ENCODE data around the gene ZNF768. TPM values are rescaled to one million over a fixed set of nuclear protein-coding genes. Genes with fewer than 3 reads are reported as not detected.

ZNF768 gene
- total RNA-seq, 1 donor from 2014 or later: 37.1 TPM

- H3K4me1 Mint-ChIP-seq (ENCODE audit: unreplicated experiment): peaks cover 16% of the 10 kb centered on the region
- peak overlapping the region; percentile 83 for H3K4me3 Mint-ChIP-seq (ENCODE audit: unreplicated experiment)
- no peaks in the 10 kb centered on the region for H3K27me3 Mint-ChIP-seq (ENCODE audit: unreplicated experiment)
- H3K36me3 Mint-ChIP-seq (ENCODE audit: unreplicated experiment): peaks cover 3% of the 10 kb centered on the region
- no peaks in the 10 kb centered on the region for H3K9me3 Mint-ChIP-seq (ENCODE audit: unreplicated experiment)
- peak overlapping the region; percentile 72 for H3K27ac Mint-ChIP-seq (ENCODE audit: unreplicated experiment)
- TF ChIP-seq CTCF (IDR thresholded peaks at IDR 0.05): no peak
- no peak for DNase-seq (ENCODE audit: extremely low spot score, unreplicated experiment)
These were observed 7.5 kb upstream of the ZNF768 start for GRCh38 chr16:30533748-30534367.

DNA sequence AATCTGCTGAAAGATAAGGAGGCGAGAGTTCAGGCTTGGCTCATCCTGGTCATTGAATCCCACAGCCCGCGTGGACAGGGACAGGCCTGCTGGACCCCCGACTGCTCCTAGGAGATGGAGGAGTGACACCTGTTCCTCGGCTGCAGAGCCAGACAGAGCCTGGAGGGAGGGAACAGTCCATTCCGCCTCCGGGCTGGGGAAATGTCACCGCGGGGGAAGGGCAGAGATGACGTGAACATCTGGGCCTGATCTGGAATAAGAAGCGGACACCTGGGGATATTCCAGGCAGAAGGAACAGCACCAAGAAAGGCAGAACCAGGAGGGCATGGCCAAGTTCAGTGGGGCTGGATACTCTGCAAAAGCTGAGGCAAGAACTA is 6.8 kb upstream of the ZNF768 start:
- TF ChIP-seq CTCF (IDR thresholded peaks at IDR 0.05): no peak
- no peaks in the 10 kb centered on the region for H3K9me3 Mint-ChIP-seq (ENCODE audit: unreplicated experiment)
- H3K36me3 Mint-ChIP-seq (ENCODE audit: unreplicated experiment): peaks cover 3% of the 10 kb centered on the region
- H3K4me1 Mint-ChIP-seq (ENCODE audit: unreplicated experiment): peaks cover 16% of the 10 kb centered on the region
- no peaks in the 10 kb centered on the region for H3K27me3 Mint-ChIP-seq (ENCODE audit: unreplicated experiment)
- peak overlapping the region; percentile 47 for H3K27ac Mint-ChIP-seq (ENCODE audit: unreplicated experiment)
- DNase-seq (ENCODE audit: extremely low spot score, unreplicated experiment): no peak
- peak overlapping the region; percentile 45 for H3K4me3 Mint-ChIP-seq (ENCODE audit: unreplicated experiment)

- no peaks in the 10 kb centered on the region for H3K9me3 Mint-ChIP-seq (ENCODE audit: unreplicated experiment)
- no peak for TF ChIP-seq CTCF (IDR thresholded peaks at IDR 0.05)
- H3K27me3 Mint-ChIP-seq (ENCODE audit: unreplicated experiment): no peaks in the 10 kb centered on the region
- peaks cover 22% of the 10 kb centered on the region for H3K4me1 Mint-ChIP-seq (ENCODE audit: unreplicated experiment)
- H3K36me3 Mint-ChIP-seq (ENCODE audit: unreplicated experiment): peaks cover 3% of the 10 kb centered on the region
- DNase-seq (ENCODE audit: extremely low spot score, unreplicated experiment): no peak
- H3K4me3 Mint-ChIP-seq (ENCODE audit: unreplicated experiment): peak overlapping the region; percentile 45
- peak overlapping the region; percentile 47 for H3K27ac Mint-ChIP-seq (ENCODE audit: unreplicated experiment)
These were observed 6.1 kb upstream of the ZNF768 start for GRCh38 chr16:30532285-30533145.

DNA sequence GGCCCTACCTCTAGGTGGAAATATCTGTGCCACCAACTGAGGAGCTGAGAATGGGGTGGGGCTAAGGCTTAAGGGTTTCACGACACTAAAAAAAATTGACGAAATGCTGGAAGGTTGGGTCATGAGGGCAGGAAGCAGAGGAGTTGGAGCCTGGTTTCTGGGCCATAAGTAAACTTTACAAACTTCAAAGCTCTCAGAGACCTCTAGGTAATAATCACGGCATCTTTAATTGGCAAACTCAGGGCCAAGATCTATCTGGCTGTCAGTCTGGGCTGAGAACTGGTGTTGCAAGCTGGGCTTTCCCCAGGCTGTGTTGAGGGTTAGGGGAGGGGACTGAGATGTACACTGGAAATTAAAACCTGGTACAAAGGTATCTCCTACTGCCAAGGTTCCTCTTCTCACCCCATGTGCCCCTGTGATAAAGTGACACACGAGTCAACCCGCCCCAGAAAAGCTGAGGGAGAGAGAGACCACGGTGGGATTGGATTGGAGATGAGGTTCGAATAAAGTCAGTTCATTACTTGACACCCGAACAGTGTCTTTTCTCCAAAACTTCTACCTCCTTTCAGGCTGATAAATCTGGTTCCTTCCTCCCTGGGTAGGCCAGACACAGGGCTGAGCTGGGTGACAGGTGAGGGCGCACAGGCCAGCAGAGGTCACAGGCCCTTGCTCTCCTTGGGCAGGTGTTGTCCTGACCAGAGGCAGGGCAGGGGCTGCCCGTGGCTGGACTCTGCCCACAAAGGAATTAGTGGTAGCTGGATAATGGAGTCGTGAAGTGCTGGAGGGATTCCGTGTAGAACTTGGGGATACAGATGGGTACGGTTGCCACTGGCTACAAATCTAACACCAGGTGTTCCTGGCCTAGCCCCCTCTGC is 4.0 kb upstream of the ZNF768 start:
- Mint-ChIP-seq H3K9me3 (ENCODE audit: unreplicated experiment) (no peaks in the 10 kb centered on the region), H3K4me3 (ENCODE audit: unreplicated experiment) (no peak overlapping the region), H3K27me3 (ENCODE audit: unreplicated experiment) (no peaks in the 10 kb centered on the region), H3K36me3 (ENCODE audit: unreplicated experiment) (peaks cover 5% of the 10 kb centered on the region), H3K27ac (ENCODE audit: unreplicated experiment) (no peak overlapping the region), H3K4me1 (ENCODE audit: unreplicated experiment) (peaks cover 24% of the 10 kb centered on the region)
- no peak for DNase-seq (ENCODE audit: extremely low spot score, unreplicated experiment)
- TF ChIP-seq CTCF (IDR thresholded peaks at IDR 0.05): no peak
